ENCODE measurements around the gene OARD1.
"Not testable (repeated sequence)": the region's sequence is repeated elsewhere in the genome, so short reads cannot be mapped to it uniquely, and the experiment has no call there.

The OARD1 gene

DNA sequence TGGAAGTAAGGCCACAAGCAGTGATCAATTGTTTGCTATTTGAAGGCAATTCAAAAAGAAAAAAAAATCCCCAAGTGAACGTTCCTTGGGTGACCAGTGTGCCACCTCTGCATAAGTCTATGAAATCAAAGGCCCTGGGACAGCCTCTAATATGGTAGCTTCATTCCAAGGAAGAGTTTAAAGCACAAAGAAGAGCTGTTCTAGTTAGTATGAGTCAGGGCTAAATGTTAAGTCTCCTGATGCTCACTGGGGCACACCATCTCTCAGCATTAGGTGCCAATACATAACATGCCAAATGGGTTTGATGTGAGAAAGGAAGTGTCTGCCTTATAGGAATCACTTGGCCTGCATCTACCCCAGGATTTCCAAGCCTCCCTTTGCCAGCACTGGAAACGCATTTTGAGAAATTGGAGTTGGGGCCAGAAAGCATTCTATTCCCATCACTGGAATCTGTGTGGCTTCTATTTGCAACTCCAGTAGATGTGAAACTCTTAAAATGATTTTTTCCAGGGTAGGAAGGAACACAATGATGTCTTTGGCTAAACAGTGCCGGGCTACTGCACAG lies 46.1 kb downstream of the OARD1 start:
- no peak for TF ChIP-seq JUND (IDR thresholded peaks at IDR 0.05; ENCODE audit: low read depth)
- no peak for DNase-seq (ENCODE audit: low read depth in 1 of 2, low spot score in 1 of 2)
- in situ Hi-C loops (cut with HindIII; ENCODE audit: low pct_unique_long_range_greater_than_20kb, low sequenced_read_pairs): no loop called here

DNA sequence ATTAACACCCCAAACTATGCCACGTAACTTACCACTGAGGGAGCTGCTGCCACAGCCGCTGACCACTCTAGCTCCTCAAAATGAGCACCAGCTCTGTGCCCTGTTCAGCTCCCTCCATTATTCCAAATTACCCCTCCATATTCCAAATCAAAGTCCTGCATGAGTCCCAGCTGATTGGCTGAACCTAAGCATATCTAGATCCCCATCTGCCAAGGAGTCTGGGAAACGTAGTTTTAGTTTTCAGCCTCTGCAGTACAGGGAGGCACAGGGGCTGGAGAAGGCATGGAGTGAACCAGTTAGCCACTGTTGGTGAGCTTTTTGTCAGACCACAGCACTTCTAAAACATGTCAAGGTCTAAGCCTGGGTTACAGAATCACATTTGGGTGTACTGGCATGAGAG lies 49.0 kb downstream of the OARD1 start:
- in situ Hi-C loops (cut with HindIII; ENCODE audit: low pct_unique_long_range_greater_than_20kb, low sequenced_read_pairs): no loop called here
- no peak for TF ChIP-seq JUND (IDR thresholded peaks at IDR 0.05; ENCODE audit: low read depth)
- DNase-seq (ENCODE audit: low read depth in 1 of 2, low spot score in 1 of 2): no peak

- in situ Hi-C loops (cut with HindIII; ENCODE audit: low pct_unique_long_range_greater_than_20kb, low sequenced_read_pairs): no loop called here
- peak in 1 of 2 experiments; percentile 51 for DNase-seq (ENCODE audit: low read depth in 1 of 2, low spot score in 1 of 2)
- TF ChIP-seq JUND (IDR thresholded peaks at IDR 0.05; ENCODE audit: low read depth): no peak
Measured at GRCh38 chr6:41022294-41022693, 49.9 kb downstream of the OARD1 start.

DNA sequence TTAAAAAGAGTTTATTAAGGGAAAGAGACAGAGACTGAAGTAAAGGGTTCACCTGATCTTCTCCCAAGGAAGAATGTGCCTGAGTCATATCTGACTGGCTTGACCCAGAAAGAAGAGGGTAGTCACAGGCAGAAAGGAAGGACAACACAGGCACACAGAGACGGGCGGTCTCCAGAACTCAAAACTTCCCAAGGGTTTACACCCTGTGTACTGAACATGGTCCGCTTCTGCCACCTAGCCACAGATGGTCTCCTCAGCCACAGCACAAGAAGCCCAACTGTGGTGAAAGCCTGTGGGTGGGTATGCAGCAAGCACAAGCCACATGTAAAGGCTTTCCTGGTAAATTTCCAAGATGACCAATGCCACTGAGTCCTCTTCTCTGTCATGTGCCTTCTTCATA lies 50.3 kb downstream of the OARD1 start:
- DNase-seq (ENCODE audit: low read depth in 1 of 2, low spot score in 1 of 2): peak in 1 of 2 experiments; percentile 46
- in situ Hi-C loops (cut with HindIII; ENCODE audit: low pct_unique_long_range_greater_than_20kb, low sequenced_read_pairs): no loop called here

DNA sequence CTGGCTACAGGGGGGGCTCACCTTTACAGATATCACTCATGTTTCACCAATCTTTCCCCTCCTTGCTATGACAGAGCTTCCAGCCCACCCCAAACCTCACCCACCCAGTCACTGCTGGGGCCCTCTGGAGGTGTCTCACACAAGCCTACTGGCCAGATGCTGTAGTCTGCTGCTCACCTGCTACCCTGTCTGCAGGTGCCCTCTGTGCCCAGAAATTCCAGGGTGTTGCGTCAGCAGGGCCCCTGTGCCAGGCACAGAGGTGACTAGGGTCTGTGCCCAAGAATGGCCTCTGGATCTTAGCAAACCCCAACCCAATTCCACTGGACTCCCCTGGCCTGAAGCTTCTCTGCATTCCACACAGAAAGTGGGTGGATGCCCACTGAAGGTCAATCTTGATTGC lies 54.5 kb downstream of the OARD1 start:
- no peak for TF ChIP-seq JUND (IDR thresholded peaks at IDR 0.05; ENCODE audit: low read depth)

More for the DNA sequence above, 50.3 kb downstream of the OARD1 start:
- TF ChIP-seq JUND (IDR thresholded peaks at IDR 0.05; ENCODE audit: low read depth): no peak

DNA sequence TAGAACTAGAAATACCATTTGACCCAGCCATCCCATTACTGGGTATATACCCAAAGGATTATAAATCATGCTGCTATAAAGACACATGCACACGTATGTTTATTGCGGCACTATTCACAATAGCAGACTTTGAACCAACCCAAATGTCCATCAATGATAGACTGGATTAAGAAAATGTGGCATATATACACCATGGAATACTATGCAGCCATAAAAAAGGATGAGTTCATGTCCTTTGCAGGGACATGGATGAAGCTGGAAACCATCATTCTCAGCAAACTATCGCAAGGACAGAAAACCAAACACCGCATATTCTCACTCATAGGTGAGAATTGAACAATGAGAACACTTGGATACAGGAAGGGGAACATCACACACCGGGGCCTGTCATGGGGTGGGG lies 56.3 kb downstream of the OARD1 start:
- DNase-seq (ENCODE audit: low read depth in 1 of 2, low spot score in 1 of 2); in situ Hi-C loops (cut with HindIII; ENCODE audit: low pct_unique_long_range_greater_than_20kb, low sequenced_read_pairs): not testable (repeated sequence)

More for the DNA sequence above, 54.5 kb downstream of the OARD1 start:
- in situ Hi-C loops (cut with HindIII; ENCODE audit: low pct_unique_long_range_greater_than_20kb, low sequenced_read_pairs): no loop called here
- DNase-seq (ENCODE audit: low read depth in 1 of 2, low spot score in 1 of 2): no peak

DNA sequence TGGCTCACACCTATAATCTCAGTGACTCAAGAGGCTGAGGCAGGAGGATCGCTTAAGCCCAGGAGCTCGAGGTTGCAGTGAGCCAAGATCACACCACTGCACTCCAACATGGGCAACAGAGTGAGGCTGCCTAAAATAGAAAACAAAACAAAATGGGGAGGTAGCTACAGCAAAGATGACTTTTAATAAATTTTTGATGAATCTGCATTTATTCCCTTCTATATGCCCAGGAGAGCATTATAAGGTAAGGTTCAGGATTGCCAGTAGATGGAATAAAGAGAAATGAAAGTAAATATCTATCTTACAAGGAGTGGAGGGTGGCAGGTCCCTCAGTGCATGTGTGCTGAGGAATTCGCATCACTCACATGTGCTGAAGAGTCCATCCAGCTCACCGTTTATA lies 57.4 kb downstream of the OARD1 start:
- in situ Hi-C loops (cut with HindIII; ENCODE audit: low pct_unique_long_range_greater_than_20kb, low sequenced_read_pairs): no loop called here
- no peak for DNase-seq (ENCODE audit: low read depth in 1 of 2, low spot score in 1 of 2)
- no peak for TF ChIP-seq JUND (IDR thresholded peaks at IDR 0.05; ENCODE audit: low read depth)

Measured in T47D (cell line).